DND-41 (cell line): Measurements from ENCODE around the gene SLC27A2.

Source experiments
- ATAC-seq: fragments of 200-7000 bp; cut with Tn5 transposase; 3 replicates; pipeline ENCODE4 v1.9.1; 2021; ENCODE audit warnings: low read depth; ENCODE audit not compliant: insufficient read depth
- DNase-seq: peaks from one replicate; pipeline ENCODE4 v3.0.0-alpha.2; 2020
- H2AFZ ChIP-seq: 2 replicates; pipeline ENCODE4 v1.6.0; 2012; ENCODE audit warnings: low read depth, low read length
- H3K27ac ChIP-seq: 2 replicates; pipeline ENCODE4 v1.5.1; 2012; ENCODE audit warnings: low read length, inconsistent platforms
- H3K27me3 ChIP-seq: fragments of 200-600 bp; sonication (generic); 2 replicates; pipeline ENCODE4 v1.6.0; 2012; ENCODE audit warnings: low read length, mild to moderate bottlenecking, inconsistent platforms; ENCODE audit not compliant: insufficient read depth, poor library complexity
- H3K36me3 ChIP-seq: 2 replicates; pipeline ENCODE4 v1.5.1; 2012; ENCODE audit warnings: low read length, inconsistent platforms; ENCODE audit not compliant: insufficient read depth
- H3K4me1 ChIP-seq: 2 replicates; pipeline ENCODE4 v1.5.1; 2012; ENCODE audit warnings: mild to moderate bottlenecking, low read length; ENCODE audit not compliant: insufficient read depth
- H3K4me2 ChIP-seq: 2 replicates; pipeline ENCODE4 v1.6.0; 2012; ENCODE audit warnings: mild to moderate bottlenecking, moderate library complexity, low read length, inconsistent platforms; ENCODE audit not compliant: insufficient read depth
- H3K4me3 ChIP-seq, 2 experiments: fragments of 200-600 bp in 1 of 2; shearing (Covaris generic) in 1 of 2; 2 replicates each; pipeline ENCODE4 v1.5.1; 2012 to 2016; ENCODE audit warnings: inconsistent platforms in 2 of 2, low read length in 2 of 2, mild to moderate bottlenecking in 2 of 2, low read depth in 1 of 2, moderate library complexity in 1 of 2
- H3K79me2 ChIP-seq: 2 replicates; pipeline ENCODE4 v1.6.0; 2012; ENCODE audit warnings: low read length, inconsistent platforms; ENCODE audit not compliant: insufficient read depth
- H3K9ac ChIP-seq: 2 replicates; pipeline ENCODE4 v1.6.0; 2012; ENCODE audit warnings: low read depth, mild to moderate bottlenecking, inconsistent platforms, low read length, moderate library complexity
- H3K9me3 ChIP-seq: 2 replicates; pipeline ENCODE4 v1.5.1; 2012; ENCODE audit warnings: low read length, moderate library complexity, mild to moderate bottlenecking, inconsistent platforms; ENCODE audit not compliant: insufficient read depth, severe bottlenecking
- H4K20me1 ChIP-seq: 2 replicates; pipeline ENCODE4 v1.6.0; 2012; ENCODE audit warnings: low read length; ENCODE audit not compliant: insufficient read depth
- EZH2 ChIP-seq: IDR thresholded peaks from 3 replicates; pipeline ENCODE4 v1.6.1; 2012; ENCODE audit warnings: borderline replicate concordance, low read depth, mild to moderate bottlenecking, moderate library complexity, low read length, inconsistent platforms; ENCODE audit not compliant: severe bottlenecking
- TF ChIP-seq, protein P1 (sequence below): IDR thresholded peaks from 2 replicates; pipeline ENCODE4 v1.5.1; 2012; ENCODE audit warnings: borderline replicate concordance, low read length, moderate library complexity, mild to moderate bottlenecking; ENCODE audit not compliant: poor library complexity, severe bottlenecking; ENCODE audit errors: extremely low read depth

The SLC27A2 gene

DNA sequence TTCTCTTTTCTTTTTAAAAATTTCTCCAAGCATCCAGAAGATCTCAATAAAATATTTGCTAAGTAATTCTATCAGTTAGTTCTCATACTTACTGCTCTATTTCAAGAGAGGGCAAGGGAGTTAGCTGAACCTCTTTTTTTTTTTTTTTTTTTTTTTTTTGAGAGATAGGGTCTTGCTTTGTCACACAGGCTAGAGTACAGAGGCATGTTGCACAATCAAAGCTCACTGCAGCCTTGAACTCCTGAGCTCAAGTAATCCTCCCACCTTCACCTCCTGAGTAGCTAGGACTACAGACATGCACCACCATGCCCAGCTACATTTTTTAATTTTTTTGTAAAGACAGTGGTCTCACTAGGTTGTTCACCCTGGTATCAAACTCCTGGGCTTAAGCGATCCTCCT is 62.2 kb downstream of the SLC27A2 start:
- no peak overlapping the region for H3K27ac ChIP-seq
- H3K9ac ChIP-seq, result no peak overlapping the region
- no peak for ATAC-seq
- TF ChIP-seq, protein P1, sequence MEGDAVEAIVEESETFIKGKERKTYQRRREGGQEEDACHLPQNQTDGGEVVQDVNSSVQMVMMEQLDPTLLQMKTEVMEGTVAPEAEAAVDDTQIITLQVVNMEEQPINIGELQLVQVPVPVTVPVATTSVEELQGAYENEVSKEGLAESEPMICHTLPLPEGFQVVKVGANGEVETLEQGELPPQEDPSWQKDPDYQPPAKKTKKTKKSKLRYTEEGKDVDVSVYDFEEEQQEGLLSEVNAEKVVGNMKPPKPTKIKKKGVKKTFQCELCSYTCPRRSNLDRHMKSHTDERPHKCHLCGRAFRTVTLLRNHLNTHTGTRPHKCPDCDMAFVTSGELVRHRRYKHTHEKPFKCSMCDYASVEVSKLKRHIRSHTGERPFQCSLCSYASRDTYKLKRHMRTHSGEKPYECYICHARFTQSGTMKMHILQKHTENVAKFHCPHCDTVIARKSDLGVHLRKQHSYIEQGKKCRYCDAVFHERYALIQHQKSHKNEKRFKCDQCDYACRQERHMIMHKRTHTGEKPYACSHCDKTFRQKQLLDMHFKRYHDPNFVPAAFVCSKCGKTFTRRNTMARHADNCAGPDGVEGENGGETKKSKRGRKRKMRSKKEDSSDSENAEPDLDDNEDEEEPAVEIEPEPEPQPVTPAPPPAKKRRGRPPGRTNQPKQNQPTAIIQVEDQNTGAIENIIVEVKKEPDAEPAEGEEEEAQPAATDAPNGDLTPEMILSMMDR, result no peak
- no peak for TF ChIP-seq EZH2
- no peak overlapping the region for H3K4me3 ChIP-seq
- peaks cover 16% of the 10 kb centered on the region for H3K4me1 ChIP-seq
- H3K36me3 ChIP-seq, result no peaks in the 10 kb centered on the region
- no peak for DNase-seq
- no peak overlapping the region for H3K4me2 ChIP-seq
- H3K27me3 ChIP-seq, result no peaks in the 10 kb centered on the region
- H4K20me1 ChIP-seq, result no peaks in the 10 kb centered on the region
- H3K9me3 ChIP-seq, result no peaks in the 10 kb centered on the region
- no peaks in the 10 kb centered on the region for H3K79me2 ChIP-seq
- H2AFZ ChIP-seq, result no peak overlapping the region

DNA sequence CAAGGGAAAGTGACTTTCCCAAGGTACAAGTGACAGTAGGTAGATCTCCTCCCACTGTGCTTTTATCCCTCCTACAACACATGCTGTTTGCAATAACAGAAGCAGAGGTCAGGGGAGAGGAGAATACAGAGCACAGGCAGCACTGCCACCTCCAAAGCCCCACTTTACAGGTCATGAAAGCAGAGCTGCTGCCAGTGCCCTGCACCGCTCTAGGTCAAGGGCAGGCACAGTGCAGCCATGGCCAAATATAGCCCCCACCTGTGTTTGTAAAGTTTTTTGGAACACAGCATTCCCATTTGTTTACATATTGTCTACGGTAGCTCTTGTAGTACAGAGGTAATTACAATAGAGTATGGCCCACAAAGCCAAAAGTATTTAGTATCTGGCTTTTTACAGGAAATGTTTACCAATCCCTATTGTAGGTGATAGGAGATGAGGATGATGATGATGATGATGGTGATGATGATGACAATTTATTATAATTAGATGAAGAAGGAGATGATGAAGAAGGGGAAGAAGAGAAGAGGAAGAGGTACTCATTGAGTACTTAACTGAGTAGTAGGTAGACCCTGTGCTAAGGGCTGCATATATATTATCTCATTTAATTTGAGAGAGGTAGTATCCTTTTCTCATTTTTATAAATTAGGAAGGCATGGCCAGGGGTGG is 63.1 kb downstream of the SLC27A2 start:
- H3K27me3 ChIP-seq, result no peaks in the 10 kb centered on the region
- H3K79me2 ChIP-seq, result no peaks in the 10 kb centered on the region
- H3K36me3 ChIP-seq, result no peaks in the 10 kb centered on the region
- no peak overlapping the region for H3K9ac ChIP-seq
- no peak for TF ChIP-seq EZH2
- TF ChIP-seq, protein P1, result no peak
- H4K20me1 ChIP-seq, result no peaks in the 10 kb centered on the region
- H3K4me2 ChIP-seq, result no peak overlapping the region
- no peaks in the 10 kb centered on the region for H3K9me3 ChIP-seq
- ATAC-seq (no peak), DNase-seq (no peak)
- no peak overlapping the region for H3K27ac ChIP-seq
- no peak overlapping the region for H3K4me3 ChIP-seq
- H2AFZ ChIP-seq, result no peak overlapping the region
- peaks cover 16% of the 10 kb centered on the region for H3K4me1 ChIP-seq

DNA sequence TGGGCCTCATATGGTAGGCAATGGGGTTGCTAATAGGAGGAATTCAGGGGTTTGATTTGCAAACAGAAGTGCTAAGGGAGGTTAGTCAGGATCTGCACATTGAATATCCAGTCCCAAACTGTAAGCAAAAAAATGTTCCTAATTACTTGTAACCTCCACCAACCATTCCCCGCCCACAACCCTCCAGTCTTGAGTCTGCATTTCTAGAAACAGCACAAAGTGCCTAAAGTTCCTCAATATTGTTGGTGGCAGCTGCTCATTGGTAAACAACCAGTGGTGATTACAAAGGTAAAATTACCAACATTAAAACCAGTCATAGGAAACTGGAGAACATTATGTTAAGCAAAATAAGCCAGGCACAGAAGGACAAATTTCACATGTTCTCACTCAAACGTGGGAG is 64.6 kb downstream of the SLC27A2 start:
- Histone ChIP-seq H3K9me3 (no peaks in the 10 kb centered on the region), H3K4me3 (no peak overlapping the region), H3K27ac (no peak overlapping the region), H3K9ac (no peak overlapping the region), H3K4me1 (peaks cover 16% of the 10 kb centered on the region), H3K27me3 (no peaks in the 10 kb centered on the region), H3K36me3 (no peaks in the 10 kb centered on the region), H3K79me2 (no peaks in the 10 kb centered on the region), H4K20me1 (no peaks in the 10 kb centered on the region), H3K4me2 (no peak overlapping the region), H2AFZ (no peak overlapping the region)
- TF ChIP-seq, protein P1, result no peak
- TF ChIP-seq EZH2, result no peak
- ATAC-seq (no peak), DNase-seq (no peak)
